HepG2 (cell line): Measurements from ENCODE around the gene PAQR5. TPM values are rescaled to one million over a fixed set of nuclear protein-coding genes. Genes with fewer than 3 reads are reported as not detected.

Experiments
- ATAC-seq: fragments of 200-7000 bp; cut with Tn5 transposase; 3 replicates; pipeline ENCODE4 v1.9.1; 2020; ENCODE audit warnings: mild to moderate bottlenecking, moderate library complexity
- BruUV-seq: library from RNA; stranded (reverse); fragments of 400-500 nt; replicated peaks from 2 replicates; lab custom pipeline; 2021; lab: Mats Ljungman, UMichigan
- CTCF ChIA-PET: fragments of 300-600 bp; formaldehyde crosslinking; extraction: SDS; loops from one replicate; lab custom pipeline; 2021; ENCODE audit warnings: low total read pairs, inconsistent platforms, low intra/inter-chr PET ratio; lab: Yijun Ruan, JAX
- POLR2A ChIA-PET: fragments of 350-600 bp; sonication (Branson Sonifier 250); formaldehyde crosslinking; loops from one replicate; lab custom pipeline; 2020; ENCODE audit warnings: antibody characterized with exemption, inconsistent platforms; lab: Yijun Ruan, JAX
- DNase-seq: peaks from one replicate; pipeline ENCODE4 v3.0.0-alpha.2; 2015; ENCODE audit warnings: low spot score
- FAIRE-seq: peaks from 3 replicates; lab custom pipeline; 2011; peaks lifted over from hg19 to GRCh38; lab: Jason Lieb, UNC
- H2AFZ ChIP-seq: one replicate; pipeline ENCODE4 v1.6.1; 2011; ENCODE audit warnings: low read length, inconsistent platforms
- H3K27ac ChIP-seq: fragments of 300-600 bp; 3 replicates; pipeline ENCODE4 v1.8.0; 2011; ENCODE audit warnings: mixed run types, mild to moderate bottlenecking, mixed read lengths, low read length, inconsistent platforms; ENCODE audit not compliant: insufficient read depth; ENCODE audit errors: extremely low read length
- H3K27me3 ChIP-seq, 2 experiments: fragments of 200-600 bp in 1 of 2; 2 replicates in 1 of 2; 3 replicates in 1 of 2; pipeline versions ENCODE4 v1.6.0 to v1.8.0; 2011; ENCODE audit warnings: low read length in 2 of 2, mild to moderate bottlenecking in 2 of 2, moderate library complexity in 2 of 2, inconsistent platforms in 1 of 2; ENCODE audit not compliant: insufficient read depth in 2 of 2, control insufficient read depth in 1 of 2
- H3K36me3 ChIP-seq, 2 experiments: fragments of 200-600 bp in 1 of 2; replicated peaks in 1 of 2; 2 replicates in 1 of 2; 3 replicates in 1 of 2; pipeline versions ENCODE4 v1.5.1 to v1.8.0; 2011; ENCODE audit warnings: low read length in 2 of 2, inconsistent platforms in 1 of 2; ENCODE audit not compliant: insufficient read depth in 2 of 2, control insufficient read depth in 1 of 2
- H3K4me1 ChIP-seq: 2 replicates; pipeline ENCODE4 v1.5.1; 2012; ENCODE audit warnings: low read length, inconsistent platforms; ENCODE audit not compliant: insufficient read depth
- H3K4me2 ChIP-seq: 2 replicates; pipeline ENCODE4 v1.6.0; 2011; ENCODE audit warnings: low read depth, low read length, inconsistent platforms
- H3K4me3 ChIP-seq, 3 experiments: fragments of 200-600 bp in 1 of 3; sonication (generic), shearing (Covaris generic) in 1 of 3; replicated peaks in 1 of 3; 2 replicates each; pipeline ENCODE4 v1.5.1; 2011 to 2016; ENCODE audit warnings: low read length in 3 of 3, inconsistent platforms in 2 of 3, low read depth in 2 of 3, mild to moderate bottlenecking in 2 of 3, control low read depth in 1 of 3, mixed read lengths in 1 of 3; ENCODE audit not compliant: insufficient read depth in 1 of 3
- H3K79me2 ChIP-seq: one replicate; pipeline ENCODE4 v1.6.1; 2011; ENCODE audit warnings: low read length, inconsistent platforms; ENCODE audit not compliant: insufficient read depth
- H3K9ac ChIP-seq: 2 replicates; pipeline ENCODE4 v1.6.0; 2011; ENCODE audit warnings: mild to moderate bottlenecking, low read depth, low read length, inconsistent platforms; ENCODE audit not compliant: insufficient read depth
- H3K9me3 ChIP-seq: 2 replicates; pipeline ENCODE4 v1.5.1; 2012; ENCODE audit warnings: mild to moderate bottlenecking, low read length
- H4K20me1 ChIP-seq: 2 replicates; pipeline ENCODE4 v1.6.0; 2011; ENCODE audit warnings: inconsistent platforms, mild to moderate bottlenecking, low read length, moderate library complexity; ENCODE audit not compliant: insufficient read depth
- SOX6 ChIP-seq, 2 experiments: fragments of 450-650 bp in 1 of 2; sonication (generic) in 1 of 2; formaldehyde crosslinking in 1 of 2; IDR thresholded peaks; 2 replicates each; pipeline versions ENCODE4 v1.4.0 to v1.6.1; 2017 to 2020; ENCODE audit warnings: antibody characterized with exemption in 1 of 2, mild to moderate bottlenecking in 1 of 2, missing genetic modification reagents in 1 of 2
- ZBTB10 ChIP-seq: sonication (generic); formaldehyde crosslinking; IDR thresholded peaks from 2 replicates; pipeline ENCODE4 v1.4.0; 2020; ENCODE audit warnings: missing genetic modification reagents, borderline replicate concordance
- ZBTB4 ChIP-seq: sonication (generic); formaldehyde crosslinking; IDR thresholded peaks from 2 replicates; pipeline ENCODE4 v1.4.0; 2020; ENCODE audit warnings: missing genetic modification reagents, mild to moderate bottlenecking, borderline replicate concordance
- WGBS: methylation state at CpG from one replicate; pipeline ENCODE4 v1.1.6; 2017; ENCODE audit warnings: low lambda C conversion rate; 5-methylcytosine and 5-hydroxymethylcytosine counted together
- in situ Hi-C: cut with HindIII; loops from 2 replicates; pipeline ENCODE4 v1.10.0; 2017; ENCODE audit warnings: low pct_unique_long_range_greater_than_20kb; ENCODE audit not compliant: extremely low pct_ligation_motif_present
- intact Hi-C: fragments of 100-400 bp; cut with micrococcal nuclease; formaldehyde crosslinking; loops from one replicate; pipeline ENCODE4 v1.10.0; 2022; ENCODE audit not compliant: unreplicated experiment
- polyA plus RNA-seq, 8 experiments: library from polyadenylated mRNA; depleted of rRNA in 3 of 8; stranded (reverse) in 7 of 8; unstranded in 1 of 8; fragments of >200 nt; fragmentation: Illumina TruSeq in 4 of 8; extraction: Trizol in 4 of 8; gene quantifications; 2 replicates each; pipeline versions ENCODE4 v1.2.1 to v1.2.3, GENCODE V29; 2011 to 2016; ENCODE audit warnings: low read depth in 4 of 8, missing spikeins in 1 of 8, mixed read lengths in 1 of 8; ENCODE audit not compliant: insufficient read depth in 1 of 8
- total RNA-seq, 5 experiments: library from RNA; depleted of rRNA; stranded (reverse); fragments of >200 nt; fragmentation: Illumina TruSeq; extraction: Trizol; gene quantifications; 2 replicates each; pipeline ENCODE4 v1.2.3, GENCODE V29; 2016; ENCODE audit warnings: low read depth in 1 of 5

The PAQR5 gene
- total and polyA plus RNA-seq, 2 of the 13 experiments (the other 11 are each of a cell fraction or from before 2014, with no cell fraction given): 0.53 to 1.3 TPM

GRCh38 chr15:69384626-69385598 lies 86.2 kb downstream of the PAQR5 start:
- in situ Hi-C loops: no loop called here
- Histone ChIP-seq H3K27me3 (peaks cover 2 to 6% of the 10 kb centered on the region in 2 experiments; a peak in 2 of 5 replicates), H4K20me1 (no peaks in the 10 kb centered on the region), H3K9ac (no peak overlapping the region), H3K4me3 (no peak overlapping the region), H3K36me3 (no peaks in the 10 kb centered on the region), H3K4me2 (no peak overlapping the region), H3K9me3 (no peaks in the 10 kb centered on the region), H3K79me2 (no peaks in the 10 kb centered on the region), H3K4me1 (0 out of 2 replicates have a peak, but pooled peaks cover 7% of the 10 kb centered on the region), H3K27ac (no peak overlapping the region), H2AFZ (no peak overlapping the region)
- DNase-seq (no peak), ATAC-seq (no peak), FAIRE-seq (no peak)
- TF ChIP-seq SOX6 (IDR thresholded peaks at IDR 0.05) (no peak), SOX6 (CRISPR knock-in tag; IDR thresholded peaks at IDR 0.05) (no peak), ZBTB10 (CRISPR knock-in tag) (no peak)
- ChIA-PET CTCF (no interaction called here), POLR2A (no interaction called here)
- no TSS peak for BruUV-seq
- 71% methylated on average over 8 of the region's 12 CpGs for WGBS
- intact Hi-C loops: no loop called here

GRCh38 chr15:69385831-69386230 lies 87.1 kb downstream of the PAQR5 start:
- Histone ChIP-seq H3K79me2 (no peaks in the 10 kb centered on the region), H3K9ac (no peak overlapping the region), H4K20me1 (no peaks in the 10 kb centered on the region), H3K9me3 (no peaks in the 10 kb centered on the region), H3K4me1 (no peaks in the 10 kb centered on the region), H3K4me2 (no peak overlapping the region), H3K4me3 (no peak overlapping the region), H3K36me3 (no peaks in the 10 kb centered on the region), H2AFZ (no peak overlapping the region), H3K27me3 (peaks cover 2 to 6% of the 10 kb centered on the region in 2 experiments; a peak in 2 of 5 replicates), H3K27ac (no peak overlapping the region)
- no peak for ATAC-seq
- DNase-seq: no peak
- CTCF ChIA-PET: no interaction called here
- no peak for FAIRE-seq
- intact Hi-C loops: no loop called here
- 90% methylated on average over 2 of the region's 2 CpGs for WGBS
- POLR2A ChIA-PET: no interaction called here
- in situ Hi-C loops: no loop called here
- BruUV-seq: no TSS peak
- TF ChIP-seq ZBTB4 (CRISPR knock-in tag): no peak
